NCI-H128 (cell line): ENCODE results near the gene GPATCH8.
"Not testable (repeated sequence)": the region's sequence is repeated elsewhere in the genome, so short reads cannot be mapped to it uniquely, and the experiment has no call there.

Source experiments
- DNase-seq: peaks from one replicate; lab custom pipeline; 2025; ENCODE audit not compliant: unreplicated experiment; lab: John Stamatoyannopoulos, UW

GPATCH8 gene

GRCh38 chr17:44527954-44528353 lies 24.7 kb upstream of the GPATCH8 start:
- DNase-seq: no peak

DNA sequence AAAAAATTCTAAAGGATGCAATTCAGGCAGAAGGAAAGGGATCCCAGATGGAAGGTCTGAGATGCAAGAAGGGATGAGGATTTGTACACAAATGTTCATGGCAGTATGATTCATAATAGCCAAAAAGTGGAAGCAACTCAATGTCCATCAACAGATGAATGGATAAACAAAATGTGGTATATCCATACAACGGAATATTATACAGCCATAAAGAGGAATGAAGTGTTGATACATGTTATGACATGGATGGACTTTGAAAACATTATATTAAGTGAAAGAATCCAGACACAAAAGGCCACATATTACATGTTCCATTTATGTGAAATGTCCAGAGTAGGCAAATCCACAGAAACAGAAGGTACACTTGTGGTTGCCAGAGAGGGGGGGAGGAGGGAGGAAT lies 23.9 kb upstream of the GPATCH8 start:
- DNase-seq: no peak

- no peak for DNase-seq
These were observed 20.4 kb upstream of the GPATCH8 start for GRCh38 chr17:44523672-44523972.

- no peak for DNase-seq
These were observed 19.9 kb upstream of the GPATCH8 start for GRCh38 chr17:44522883-44523671.

GRCh38 chr17:44518032-44518431 lies 14.8 kb upstream of the GPATCH8 start:
- DNase-seq: no peak

DNA sequence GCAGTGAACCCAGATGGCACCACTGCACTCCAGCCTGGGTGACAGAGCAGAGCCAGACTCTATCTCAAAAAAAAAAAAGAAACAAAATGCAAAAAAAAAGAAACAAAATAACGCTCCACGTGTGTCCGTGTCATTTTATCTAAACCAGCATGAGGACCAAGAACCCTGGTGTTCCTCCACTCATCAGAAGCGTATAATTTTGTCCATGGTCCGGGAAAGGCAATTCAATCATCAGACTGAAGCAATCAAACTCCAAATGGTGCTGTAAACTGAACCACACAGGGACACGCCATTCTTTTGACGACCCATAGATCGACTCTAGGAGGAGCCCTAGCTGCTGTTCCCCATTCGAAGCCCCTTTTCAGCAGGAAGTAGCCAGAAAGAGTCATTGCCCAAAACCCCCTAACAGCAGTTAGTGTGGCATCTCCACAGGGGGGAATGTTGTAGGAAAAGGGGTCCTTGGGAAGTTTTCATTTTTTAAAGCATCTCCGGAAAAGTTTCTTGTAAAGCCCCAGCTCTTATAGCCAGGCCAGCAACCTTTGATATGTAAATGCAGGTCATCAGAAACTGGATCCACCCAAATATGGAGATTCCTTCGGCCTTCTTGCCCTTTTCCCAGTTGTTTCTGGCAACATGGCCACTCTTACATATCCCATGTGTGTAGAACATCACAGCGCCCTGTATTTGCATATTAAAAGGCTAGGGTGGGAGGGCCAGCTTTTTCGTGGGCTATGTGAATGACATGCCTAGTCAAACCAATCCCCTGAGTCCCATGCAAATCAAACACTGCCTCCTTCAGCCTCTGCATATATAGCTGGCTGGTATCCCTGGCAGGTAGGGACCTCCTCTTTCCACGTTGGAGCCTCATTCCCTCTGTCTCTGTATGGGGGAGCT lies 8.3 kb upstream of the GPATCH8 start:
- DNase-seq: not testable (repeated sequence)

- DNase-seq: not testable (repeated sequence)
These were observed 3.9 kb upstream of the GPATCH8 start for GRCh38 chr17:44506939-44507604.

GRCh38 chr17:44502598-44503146 lies 534 bp downstream of the GPATCH8 start:
- DNase-seq: no peak

DNA sequence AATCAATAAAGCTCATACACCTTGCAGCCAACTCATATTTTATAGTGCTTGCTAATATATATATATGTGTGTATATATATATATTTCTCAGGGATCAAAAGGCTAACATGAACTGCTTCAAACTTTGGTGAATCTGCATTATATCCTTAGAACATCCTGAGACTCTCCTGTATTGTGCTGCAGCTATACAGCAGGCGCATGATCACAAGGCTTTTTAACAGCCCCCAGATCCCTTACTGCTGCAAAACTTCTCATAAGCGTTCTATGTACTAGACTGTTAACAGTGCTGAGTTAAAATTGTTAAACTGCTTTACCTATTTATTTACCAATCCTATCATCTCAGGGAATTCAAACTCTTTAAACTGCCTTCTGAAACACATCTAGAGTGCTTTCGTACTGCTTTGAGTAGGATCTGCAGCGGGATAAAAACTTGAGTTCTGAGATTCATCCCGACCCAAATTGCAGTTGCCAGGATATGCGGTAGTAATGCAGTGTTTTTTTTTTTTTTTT lies 1.3 kb downstream of the GPATCH8 start:
- DNase-seq: no peak

DNA sequence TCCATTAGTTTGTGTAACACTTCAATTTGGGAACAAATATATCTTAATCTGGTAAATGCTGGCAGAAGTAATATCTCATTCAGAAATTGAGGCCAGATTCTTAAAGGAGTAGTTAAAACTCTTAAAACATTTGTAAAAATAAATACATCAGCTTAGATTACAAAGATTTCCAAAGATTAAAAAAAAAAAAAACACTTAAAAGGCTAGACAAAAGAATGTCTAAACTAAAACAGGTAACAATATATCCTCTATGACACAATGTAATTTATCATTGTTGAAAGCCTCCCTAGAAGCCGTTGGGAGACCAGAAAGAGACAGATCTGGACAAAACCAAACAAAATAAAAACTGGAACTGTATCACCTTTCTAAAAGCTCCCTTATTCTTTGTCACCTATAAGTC lies 3.5 kb downstream of the GPATCH8 start:
- DNase-seq: no peak

DNA sequence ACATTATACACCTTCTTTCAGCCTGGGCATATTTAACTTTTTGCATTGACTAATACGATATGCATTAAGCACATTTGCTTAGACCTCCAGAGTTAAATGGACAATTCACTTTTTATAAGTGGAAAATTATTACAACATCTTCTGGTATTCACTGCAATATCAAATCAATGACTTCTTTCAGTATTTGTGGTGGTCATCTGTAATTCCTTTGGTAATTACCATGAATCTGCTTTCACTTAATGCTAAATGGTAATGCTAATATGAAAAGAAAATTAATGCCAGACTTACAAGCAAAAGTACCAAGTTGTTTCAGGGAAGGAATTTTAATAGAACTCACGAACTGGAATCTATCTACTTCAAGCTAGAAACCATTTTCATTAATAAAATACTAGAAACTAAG lies 6.4 kb downstream of the GPATCH8 start:
- DNase-seq: no peak

- no peak for DNase-seq
These were observed 9.9 kb downstream of the GPATCH8 start for GRCh38 chr17:44493339-44493738.

- no peak for DNase-seq
These were observed 10.4 kb downstream of the GPATCH8 start for GRCh38 chr17:44492706-44493272.

- DNase-seq: no peak
These were observed 13.6 kb downstream of the GPATCH8 start for GRCh38 chr17:44489581-44489980.

GRCh38 chr17:44487170-44487569 lies 16.0 kb downstream of the GPATCH8 start:
- DNase-seq: no peak

DNA sequence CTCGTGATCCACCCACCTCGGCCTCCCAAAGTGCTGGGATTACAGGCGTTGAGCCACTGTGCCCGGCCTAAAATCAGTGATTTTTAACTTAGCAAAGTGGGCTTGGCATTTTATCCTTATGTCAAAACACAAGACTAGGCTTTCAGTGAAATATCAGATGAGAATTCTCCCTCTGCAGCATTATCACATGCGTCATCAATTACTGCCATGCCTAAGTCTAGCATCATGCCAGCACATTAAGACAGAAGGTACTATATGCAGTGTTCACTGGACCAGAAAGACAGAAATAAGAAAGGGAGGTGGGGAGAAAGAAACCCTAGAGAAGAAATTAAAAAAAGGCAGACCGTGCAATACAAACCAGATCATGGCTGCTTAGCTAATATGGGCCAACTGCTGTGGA lies 29.8 kb downstream of the GPATCH8 start:
- DNase-seq: no peak

DNA sequence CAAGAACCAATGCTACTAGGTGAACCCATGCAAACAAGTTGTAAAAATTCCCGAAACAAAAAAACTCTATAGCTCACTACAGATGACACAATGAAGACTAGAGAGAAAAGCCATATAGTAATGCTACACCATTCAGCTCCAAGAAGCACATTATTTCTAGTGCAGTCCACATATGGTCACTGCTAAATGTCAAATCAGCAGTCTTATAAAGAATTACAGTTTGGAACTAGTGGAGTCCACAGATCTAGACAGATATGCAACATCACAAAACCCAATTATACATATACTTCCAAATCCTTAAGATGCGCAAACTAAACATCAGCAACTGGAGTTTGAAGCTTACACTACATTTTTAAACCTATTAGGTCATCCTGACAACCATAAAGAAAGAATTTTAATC lies 33.5 kb downstream of the GPATCH8 start:
- no peak for DNase-seq

DNA sequence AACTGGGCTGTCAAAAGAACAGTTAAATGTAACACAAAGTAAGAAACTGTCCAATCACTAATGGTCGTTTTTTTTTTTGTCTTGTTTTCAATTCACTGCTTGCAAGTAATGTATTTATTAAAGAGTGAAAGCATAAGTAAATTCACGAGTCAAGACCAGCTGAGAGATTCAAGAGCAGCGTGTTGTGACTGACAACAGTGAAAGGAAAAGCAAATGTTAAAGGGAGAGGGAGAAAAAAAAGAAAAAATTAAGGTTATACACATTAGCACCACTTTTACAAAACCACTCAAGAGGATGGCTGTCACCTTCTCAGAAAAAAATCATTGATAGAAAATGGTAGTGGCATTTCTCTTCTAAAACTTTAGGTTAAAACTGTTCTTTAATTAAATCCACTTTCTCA lies 36.1 kb downstream of the GPATCH8 start:
- no peak for DNase-seq

DNA sequence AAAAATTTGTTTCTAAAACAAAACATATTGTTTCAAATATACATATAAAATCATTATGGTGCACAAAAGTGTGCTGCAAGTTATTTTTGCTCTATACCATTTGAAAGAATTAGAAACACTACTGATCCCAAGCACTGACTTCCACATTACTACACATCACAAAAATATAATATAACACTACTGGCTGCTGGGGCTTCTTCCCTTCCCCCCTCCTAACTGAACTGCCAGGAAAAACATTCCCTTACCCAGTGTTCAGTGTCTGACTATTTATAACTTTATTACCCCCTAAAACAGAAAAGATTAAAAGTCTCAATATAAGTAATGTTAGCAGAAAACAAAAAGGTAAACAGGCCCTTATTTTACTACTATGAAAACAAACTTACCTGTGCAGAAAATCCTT lies 36.9 kb downstream of the GPATCH8 start:
- no peak for DNase-seq

- no peak for DNase-seq
These were observed 37.3 kb downstream of the GPATCH8 start for GRCh38 chr17:44465897-44466296.

DNA sequence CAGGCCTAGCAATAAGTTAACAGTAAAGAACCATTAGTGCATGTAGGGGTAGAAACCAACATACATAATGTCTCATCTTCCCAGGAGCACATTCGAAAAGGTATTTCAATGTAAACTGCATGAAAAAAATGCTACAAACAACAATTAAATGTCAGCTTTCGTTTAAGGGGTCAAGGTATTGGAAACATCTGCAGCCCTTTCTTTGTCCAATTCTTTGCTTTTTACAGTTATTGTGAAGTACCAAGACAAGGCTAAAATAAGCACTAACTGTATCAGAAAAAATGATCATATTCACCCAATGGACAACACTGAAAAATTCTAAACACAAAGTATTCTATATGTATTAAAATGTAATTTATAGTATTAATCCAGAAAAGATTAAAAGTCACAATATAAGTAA lies 37.9 kb downstream of the GPATCH8 start:
- no peak for DNase-seq
